H1 (cell line): ENCODE data around the gene CDC42EP1. TPM values are rescaled to one million over a fixed set of nuclear protein-coding genes. Genes with fewer than 3 reads are reported as not detected.

Experiments used
- CTCF ChIA-PET: fragments of 300-600 bp; sonication (Branson Sonifier 250); formaldehyde crosslinking; loops from one replicate; lab custom pipeline; 2021; ENCODE audit not compliant: partially characterized antibody; lab: Charles Lee
- POLR2A ChIA-PET: fragments of 300-600 bp; sonication (Branson Sonifier 250); formaldehyde crosslinking; loops from one replicate; lab custom pipeline; 2021; ENCODE audit warnings: inconsistent platforms; ENCODE audit not compliant: partially characterized antibody; lab: Charles Lee
- DNase-seq, 2 experiments: peaks; one replicate each; pipeline versions ENCODE4 v3.0.0 to v3.0.0-alpha.2; 2010 to 2022; ENCODE audit warnings: low spot score in 2 of 2, low read depth in 1 of 2, mixed read lengths in 1 of 2
- FAIRE-seq: peaks from 2 replicates; lab custom pipeline; 2011; peaks lifted over from hg19 to GRCh38; lab: Jason Lieb, UNC
- H2AFZ ChIP-seq: 2 replicates; pipeline ENCODE4 v1.8.1; 2012; ENCODE audit warnings: low read length, inconsistent platforms
- H2AK5ac ChIP-seq: 2 replicates; pipeline ENCODE4 v1.6.1; 2013; ENCODE audit warnings: low read depth, low read length
- H2BK120ac ChIP-seq: replicated peaks from 2 replicates; pipeline ENCODE3; 2013; ENCODE audit warnings: low read depth, low read length, inconsistent platforms
- H2BK12ac ChIP-seq: 2 replicates; pipeline ENCODE4 v1.6.1; 2013; ENCODE audit warnings: low read depth, low read length
- H2BK15ac ChIP-seq: 2 replicates; pipeline ENCODE4 v1.6.1; 2013; ENCODE audit warnings: low read length
- H2BK20ac ChIP-seq: 2 replicates; pipeline ENCODE4 v1.6.1; 2013; ENCODE audit warnings: low read length
- H2BK5ac ChIP-seq: 2 replicates; pipeline ENCODE4 v1.6.1; 2013; ENCODE audit warnings: low read depth, low read length
- H3K14ac ChIP-seq: 2 replicates; pipeline ENCODE4 v1.6.1; 2013; ENCODE audit warnings: inconsistent platforms; ENCODE audit not compliant: insufficient read length
- H3K18ac ChIP-seq: 2 replicates; pipeline ENCODE4 v1.6.1; 2013; ENCODE audit warnings: low read length; ENCODE audit errors: extremely low read depth
- H3K23ac ChIP-seq: 2 replicates; pipeline ENCODE4 v1.6.1; 2013; ENCODE audit warnings: inconsistent platforms; ENCODE audit not compliant: insufficient read length
- H3K23me2 ChIP-seq: 2 replicates; pipeline ENCODE4 v1.6.1; 2013; ENCODE audit warnings: low read depth, low read length
- H3K27ac ChIP-seq: 2 replicates; pipeline ENCODE4 v1.6.1; 2011; ENCODE audit warnings: low read depth, low read length, inconsistent platforms
- H3K27me3 ChIP-seq, 4 experiments: replicated peaks in 1 of 4; 1 replicate in 1 of 4; 2 replicates in 3 of 4; pipeline versions ENCODE4 v1.6.1 to v1.8.1; 2011 to 2013; ENCODE audit warnings: low read length in 3 of 4, mild to moderate bottlenecking in 3 of 4, inconsistent platforms in 2 of 4, mixed read lengths in 2 of 4, moderate library complexity in 1 of 4; ENCODE audit not compliant: control insufficient read depth in 3 of 4, insufficient read depth in 3 of 4; ENCODE audit errors: extremely low read depth in 1 of 4
- H3K36me3 ChIP-seq, 4 experiments: 2 replicates each; pipeline versions ENCODE4 v1.6.1 to v1.8.1; 2011 to 2013; ENCODE audit warnings: mild to moderate bottlenecking in 4 of 4, low read length in 3 of 4, moderate library complexity in 2 of 4, control low read depth in 1 of 4, inconsistent platforms in 1 of 4; ENCODE audit not compliant: insufficient read depth in 4 of 4, control insufficient read depth in 2 of 4
- H3K4ac ChIP-seq: replicated peaks from 2 replicates; pipeline ENCODE3; 2013; ENCODE audit warnings: low read length, low read depth, mixed read lengths, inconsistent platforms; ENCODE audit not compliant: insufficient read length
- H3K4me1 ChIP-seq, 4 experiments: replicated peaks in 1 of 4; 1 replicate in 1 of 4; 2 replicates in 3 of 4; pipeline versions ENCODE4 v1.6.1 to v1.8.1; 2011 to 2013; ENCODE audit warnings: low read length in 3 of 4, inconsistent platforms in 2 of 4, mixed read lengths in 1 of 4; ENCODE audit not compliant: insufficient read depth in 4 of 4, control insufficient read depth in 3 of 4
- H3K4me2 ChIP-seq, 2 experiments: 2 replicates each; pipeline versions ENCODE4 v1.6.1 to v1.8.1; 2011 to 2013; ENCODE audit warnings: low read depth in 2 of 2, low read length in 2 of 2, control low read depth in 1 of 2, inconsistent platforms in 1 of 2, mild to moderate bottlenecking in 1 of 2; ENCODE audit not compliant: insufficient read depth in 1 of 2
- H3K4me3 ChIP-seq, 4 experiments: fragments of 200-600, 300-600 bp in 1 of 4; sonication (generic), shearing (Covaris generic), sonication (Bioruptor Twin) in 1 of 4; 2 replicates each; pipeline versions ENCODE4 v1.5.1 to v1.8.1; 2011 to 2016; ENCODE audit warnings: low read length in 4 of 4, low read depth in 3 of 4, control low read depth in 2 of 4, inconsistent platforms in 2 of 4, mild to moderate bottlenecking in 2 of 4, mixed read lengths in 1 of 4, moderate library complexity in 1 of 4; ENCODE audit not compliant: insufficient read depth in 2 of 4; ENCODE audit errors: extremely low read depth in 1 of 4
- H3K56ac ChIP-seq: replicated peaks from 2 replicates; pipeline ENCODE3; 2013; ENCODE audit warnings: low read depth, mild to moderate bottlenecking, mixed read lengths, low read length, inconsistent platforms; ENCODE audit not compliant: insufficient read length
- H3K79me1 ChIP-seq: 2 replicates; pipeline ENCODE4 v1.6.1; 2013; ENCODE audit warnings: low read depth, low read length, control low read depth
- H3K79me2 ChIP-seq, 2 experiments: 2 replicates each; pipeline versions ENCODE4 v1.6.1 to v1.8.1; 2012 to 2013; ENCODE audit warnings: low read length in 2 of 2, mild to moderate bottlenecking in 2 of 2, inconsistent platforms in 1 of 2; ENCODE audit not compliant: insufficient read depth in 2 of 2, control insufficient read depth in 1 of 2
- H3K9ac ChIP-seq, 4 experiments: replicated peaks in 1 of 4; 1 replicate in 1 of 4; 2 replicates in 3 of 4; pipeline versions ENCODE4 v1.6.1 to v1.8.1; 2011 to 2013; ENCODE audit warnings: low read depth in 3 of 4, low read length in 3 of 4, control low read depth in 2 of 4, mild to moderate bottlenecking in 2 of 4, moderate library complexity in 2 of 4, inconsistent platforms in 1 of 4; ENCODE audit errors: extremely low read depth in 1 of 4
- H3K9me3 ChIP-seq, 2 experiments: 2 replicates each; pipeline versions ENCODE4 v1.6.1 to v1.8.1; 2012 to 2013; ENCODE audit warnings: mild to moderate bottlenecking in 2 of 2, moderate library complexity in 2 of 2, control low read depth in 1 of 2, inconsistent platforms in 1 of 2, low read depth in 1 of 2, low read length in 1 of 2, mixed read lengths in 1 of 2; ENCODE audit not compliant: insufficient read depth in 2 of 2
- H4K20me1 ChIP-seq, 2 experiments: replicated peaks in 1 of 2; 2 replicates each; pipeline versions ENCODE3 to v1.8.1; 2011 to 2013; ENCODE audit warnings: inconsistent platforms in 2 of 2, low read length in 2 of 2, mild to moderate bottlenecking in 1 of 2; ENCODE audit not compliant: insufficient read depth in 2 of 2, control insufficient read depth in 1 of 2
- H4K5ac ChIP-seq: 2 replicates; pipeline ENCODE4 v1.6.1; 2013; ENCODE audit warnings: low read length, low read depth, mixed read lengths, inconsistent platforms; ENCODE audit not compliant: insufficient read length
- H4K8ac ChIP-seq: 2 replicates; pipeline ENCODE4 v1.8.0; 2013; ENCODE audit warnings: mild to moderate bottlenecking, moderate library complexity, low read length, inconsistent platforms; ENCODE audit not compliant: insufficient read depth; ENCODE audit errors: extremely low read depth
- H4K91ac ChIP-seq: replicated peaks from 2 replicates; pipeline ENCODE3; 2013; ENCODE audit warnings: low read length, mixed read lengths, inconsistent platforms; ENCODE audit not compliant: insufficient read length
- JUN ChIP-seq: IDR thresholded peaks from 2 replicates; pipeline ENCODE4 v1.6.1; 2011; ENCODE audit warnings: low read depth, mild to moderate bottlenecking, improper control_type of control experiment, low read length
- KDM5A ChIP-seq: fragments of 200-600 bp; IDR thresholded peaks from 2 replicates; pipeline ENCODE4 v1.7.1; 2012; ENCODE audit warnings: mild to moderate bottlenecking, low read length, inconsistent platforms, mixed read lengths
- RBBP5 ChIP-seq: IDR thresholded peaks from 2 replicates; pipeline ENCODE4 v1.7.1; 2012; ENCODE audit warnings: low read depth, mild to moderate bottlenecking, inconsistent platforms, low read length, moderate library complexity, borderline replicate concordance
- SAP30 ChIP-seq: fragments of 300-600 bp; sonication (generic); IDR thresholded peaks from 2 replicates; pipeline ENCODE4 v1.7.1; 2012; ENCODE audit warnings: low read length, moderate library complexity, mild to moderate bottlenecking, inconsistent platforms; ENCODE audit not compliant: insufficient read depth, insufficient replicate concordance
- SIN3A ChIP-seq, 2 experiments: IDR thresholded peaks in 1 of 2; conservative IDR thresholded peaks in 1 of 2; 2 replicates each; pipeline ENCODE4 v1.6.1; 2011 to 2012; ENCODE audit warnings: low read length in 2 of 2, improper control_type of control experiment in 1 of 2, low read depth in 1 of 2, mild to moderate bottlenecking in 1 of 2
- WGBS, 2 experiments: shearing (Covaris generic) in 1 of 2; methylation state at CpG; one replicate each; pipeline versions ENCODE4 v1.1.6 to v1.1.7; 2013 to 2015; ENCODE audit warnings: low lambda C conversion rate in 2 of 2, mixed read lengths in 2 of 2, inconsistent platforms in 1 of 2, low coverage in 1 of 2, missing lambda C conversion rate in 1 of 2; ENCODE audit not compliant: insufficient replicate concordance in 2 of 2, insufficient coverage in 1 of 2, insufficient read length in 1 of 2; ENCODE audit errors: extremely low coverage in 1 of 2, missing lambda C conversion rate in 1 of 2; 5-methylcytosine and 5-hydroxymethylcytosine counted together
- polyA plus RNA-seq, 7 experiments: library from polyadenylated mRNA; depleted of rRNA in 3 of 7; stranded (reverse) in 5 of 7; unstranded in 2 of 7; fragments of >200 nt in 5 of 7; fragments of 200-250 nt in 2 of 7; gene quantifications; 1 replicate in 5 of 7; 2 replicates in 1 of 7; 4 replicates in 1 of 7; pipeline versions ENCODE4 v1.2.1 to v1.2.3, GENCODE V29; 2011 to 2013; ENCODE audit warnings: missing spikeins in 2 of 7, mixed read lengths in 2 of 7
- total RNA-seq: library from RNA; stranded (reverse); fragmentation: NEBNext Ultra II Directional; extraction: Animal tissue kit (Norgen Biotek cat#: 25700); gene quantifications from 2 replicates; pipeline ENCODE4 v1.2.1, GENCODE V29; 2021

CDC42EP1 gene
- total and polyA plus RNA-seq, 2 of the 8 experiments (the other 6 are each of a cell fraction or from before 2014, with no cell fraction given), result 8.3 to 11.2 TPM

GRCh38 chr22:37609240-37610152 lies 49.2 kb downstream of the CDC42EP1 start:
- Histone ChIP-seq H3K9ac (peak overlapping the region; percentile 44 to 74 (median 70)), H3K23me2 (peaks cover 13% of the 10 kb centered on the region), H3K9me3 (no peaks in the 10 kb centered on the region), H2BK12ac (0 out of 2 replicates have a peak overlapping the region, but pooled peaks have one; percentile 17), H4K5ac (peak overlapping the region; percentile 73), H2BK15ac (no peak overlapping the region), H3K14ac (no peak overlapping the region), H3K23ac (no peak overlapping the region), H3K4ac (no peak overlapping the region), H3K4me2 (peak overlapping the region; percentile 54 to 86), H3K79me2 (peaks cover 0 to 11% of the 10 kb centered on the region in 2 experiments; a peak in 1 of 4 replicates), H3K4me3 (peak overlapping the region; percentile 69 to 91 (median 82)), H2BK20ac (no peak overlapping the region), H2BK5ac (peak overlapping the region; percentile 35; the same call in 1 of the 2 replicates), H2BK120ac (no peak overlapping the region), H3K4me1 (peaks cover 0 to 8% (median 6%) of the 10 kb centered on the region in 4 experiments; a peak in 6 of 7 replicates), H3K27ac (no peak overlapping the region; the same call in 1 of the 2 replicates), H3K36me3 (peaks cover 0 to 2% (median under 1%) of the 10 kb centered on the region in 4 experiments; a peak in 3 of 8 replicates), H2AK5ac (no peak overlapping the region), H4K20me1 (no peaks in the 10 kb centered on the region), H2AFZ (peak overlapping the region; percentile 26; the same call in 1 of the 2 replicates), H3K27me3 (no peaks in the 10 kb centered on the region), H3K18ac (peak overlapping the region; percentile 60; the same call in 1 of the 2 replicates), H4K91ac (peak overlapping the region; percentile 34), H3K79me1 (0 out of 2 replicates have a peak, but pooled peaks cover 7% of the 10 kb centered on the region), H3K56ac (peak overlapping the region; percentile 32), H4K8ac (peak overlapping the region; percentile 43; the same call in 1 of the 2 replicates)
- peak; percentile 61 for TF ChIP-seq SAP30
- no peak for TF ChIP-seq RBBP5
- no peak for TF ChIP-seq JUN
- peak in 1 of 2 experiments; percentile 46; a peak in 1 of 4 replicates for TF ChIP-seq SIN3A (conservative IDR thresholded peaks at IDR 0.05 in 1 of 2, IDR thresholded peaks at IDR 0.05 in 1 of 2; ENCODE audit: low read depth in 1 of 2, low read length in 2 of 2)
- TF ChIP-seq KDM5A, result no peak
- FAIRE-seq (no peak), DNase-seq (no peak)
- ChIA-PET CTCF (interaction anchor here (0.8 to 4.5 kb wide), 10 partner anchors 9 to 48 kb away, joined by 3 to 35 read pairs (median 5); partner anchors contain the start of gene SH3BP1), POLR2A (interaction anchor here (0.9 to 7.8 kb wide), 19 partner anchors 9 to 194 kb away, joined by 3 to 63 read pairs (median 5); partner anchors contain the start of genes LGALS1, LGALS2, NOL12 and TRIOBP)
- WGBS, 2 experiments, result 34% methylated on average over 26 of the region's 26 CpGs; no CpG with 5 or more reads in 1 of the 2 experiments
